ENCODE measurements around the gene ZNF341.

GRCh38 chr20:33711446-33711738 is 20.4 kb upstream of the ZNF341 start:
- TF ChIP-seq PRDM10 (tag by site-specific recombination; IDR thresholded peaks at IDR 0.05), result no peak
- TF ChIP-seq ZNF132 (tag by site-specific recombination; IDR thresholded peaks at IDR 0.05; ENCODE audit: borderline replicate concordance), result no peak
- TF ChIP-seq ZNF324 (tag by site-specific recombination; IDR thresholded peaks at IDR 0.05), result no peak
- TF ChIP-seq CTCF (tag by site-specific recombination; IDR thresholded peaks at IDR 0.05), result no peak
- TF ChIP-seq ZBTB1 (tag by site-specific recombination; IDR thresholded peaks at IDR 0.05), result no peak
- TF ChIP-seq BCL11A (tag by site-specific recombination; IDR thresholded peaks at IDR 0.05; ENCODE audit: low read depth), result no peak
- TF ChIP-seq, protein P1, sequence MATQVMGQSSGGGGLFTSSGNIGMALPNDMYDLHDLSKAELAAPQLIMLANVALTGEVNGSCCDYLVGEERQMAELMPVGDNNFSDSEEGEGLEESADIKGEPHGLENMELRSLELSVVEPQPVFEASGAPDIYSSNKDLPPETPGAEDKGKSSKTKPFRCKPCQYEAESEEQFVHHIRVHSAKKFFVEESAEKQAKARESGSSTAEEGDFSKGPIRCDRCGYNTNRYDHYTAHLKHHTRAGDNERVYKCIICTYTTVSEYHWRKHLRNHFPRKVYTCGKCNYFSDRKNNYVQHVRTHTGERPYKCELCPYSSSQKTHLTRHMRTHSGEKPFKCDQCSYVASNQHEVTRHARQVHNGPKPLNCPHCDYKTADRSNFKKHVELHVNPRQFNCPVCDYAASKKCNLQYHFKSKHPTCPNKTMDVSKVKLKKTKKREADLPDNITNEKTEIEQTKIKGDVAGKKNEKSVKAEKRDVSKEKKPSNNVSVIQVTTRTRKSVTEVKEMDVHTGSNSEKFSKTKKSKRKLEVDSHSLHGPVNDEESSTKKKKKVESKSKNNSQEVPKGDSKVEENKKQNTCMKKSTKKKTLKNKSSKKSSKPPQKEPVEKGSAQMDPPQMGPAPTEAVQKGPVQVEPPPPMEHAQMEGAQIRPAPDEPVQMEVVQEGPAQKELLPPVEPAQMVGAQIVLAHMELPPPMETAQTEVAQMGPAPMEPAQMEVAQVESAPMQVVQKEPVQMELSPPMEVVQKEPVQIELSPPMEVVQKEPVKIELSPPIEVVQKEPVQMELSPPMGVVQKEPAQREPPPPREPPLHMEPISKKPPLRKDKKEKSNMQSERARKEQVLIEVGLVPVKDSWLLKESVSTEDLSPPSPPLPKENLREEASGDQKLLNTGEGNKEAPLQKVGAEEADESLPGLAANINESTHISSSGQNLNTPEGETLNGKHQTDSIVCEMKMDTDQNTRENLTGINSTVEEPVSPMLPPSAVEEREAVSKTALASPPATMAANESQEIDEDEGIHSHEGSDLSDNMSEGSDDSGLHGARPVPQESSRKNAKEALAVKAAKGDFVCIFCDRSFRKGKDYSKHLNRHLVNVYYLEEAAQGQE (tag by site-specific recombination; IDR thresholded peaks at IDR 0.05), result no peak
- no peak for TF ChIP-seq PBX3 (CRISPR knock-in tag; IDR thresholded peaks at IDR 0.05)
- no peak for TF ChIP-seq TCF7L2 (IDR thresholded peaks at IDR 0.05; ENCODE audit: borderline replicate concordance, low read depth, low read length)
- no peak for TF ChIP-seq ZNF211 (tag by site-specific recombination; IDR thresholded peaks at IDR 0.05; ENCODE audit: low read depth)

All from HEK293 (cell line).